ENCODE measurements around the gene ITPRID1.

Gene ITPRID1

DNA sequence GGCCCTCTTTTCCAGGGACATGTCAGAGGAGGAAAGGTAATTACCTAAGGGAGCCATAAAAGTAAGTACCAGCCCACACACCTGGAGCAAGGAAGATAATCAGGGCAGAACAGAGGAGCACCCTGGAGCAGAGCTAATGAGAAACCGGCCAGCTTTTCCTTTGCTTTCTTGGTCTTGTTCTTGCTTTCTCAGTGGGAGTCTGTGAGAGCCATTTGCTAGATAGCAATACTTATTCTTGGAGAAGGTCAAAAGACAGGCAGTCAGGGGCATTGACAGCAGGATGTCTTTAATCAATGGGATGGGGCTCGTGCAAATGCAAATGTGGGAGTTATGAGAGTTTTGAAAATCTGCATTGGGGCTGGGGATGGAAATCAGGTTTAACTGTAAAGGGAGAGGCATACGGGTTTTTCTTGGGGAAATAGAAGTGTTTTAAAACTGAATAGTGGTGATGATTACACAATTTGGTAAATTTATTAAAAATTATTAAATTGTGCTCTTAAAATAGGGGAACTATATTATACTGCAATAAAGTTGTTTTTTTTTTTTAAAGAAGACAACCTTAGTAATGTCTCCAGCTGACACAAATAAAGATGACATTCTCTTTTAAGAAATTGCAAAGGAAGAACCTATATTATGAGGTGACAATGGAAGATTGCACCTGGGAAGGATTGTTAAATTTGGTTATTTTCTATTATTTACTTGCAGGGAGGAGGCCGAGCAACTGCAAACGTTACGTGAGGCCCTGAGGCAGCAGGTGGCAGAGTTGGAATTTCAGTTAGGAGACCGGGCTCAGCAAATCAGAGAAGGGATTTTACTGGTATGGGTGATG is 137.6 kb downstream of the ITPRID1 start:
- Histone ChIP-seq H3K4me3 (ENCODE audit: low read length, poor library complexity, severe bottlenecking) (no peak overlapping the region), H3K79me2 (ENCODE audit: insufficient read depth, low read length) (no peaks in the 10 kb centered on the region), H3K9me3 (ENCODE audit: insufficient read depth, low read depth, low read length) (no peaks in the 10 kb centered on the region), H3K4me1 (ENCODE audit: insufficient read depth, low read length, poor library complexity, severe bottlenecking) (no peaks in the 10 kb centered on the region), H4K20me1 (ENCODE audit: insufficient read depth, low read length, poor library complexity, severe bottlenecking) (no peaks in the 10 kb centered on the region), H2AFZ (ENCODE audit: low read length) (no peak overlapping the region), H3K9me2 (replicated peaks; ENCODE audit: low read depth, low read length) (no peaks in the 10 kb centered on the region), H3K27me3 (ENCODE audit: insufficient read depth, low read length, poor library complexity, severe bottlenecking) (no peaks in the 10 kb centered on the region), H3K36me3 (ENCODE audit: insufficient read depth, low read length) (no peaks in the 10 kb centered on the region), H3K4me2 (ENCODE audit: low read depth, low read length, poor library complexity, severe bottlenecking) (no peak overlapping the region), H3K9ac (ENCODE audit: low read depth, low read length, poor library complexity, severe bottlenecking) (no peak overlapping the region), H3F3A (ENCODE audit: low read depth) (no peaks in the 10 kb centered on the region)
- TF ChIP-seq, protein P1, sequence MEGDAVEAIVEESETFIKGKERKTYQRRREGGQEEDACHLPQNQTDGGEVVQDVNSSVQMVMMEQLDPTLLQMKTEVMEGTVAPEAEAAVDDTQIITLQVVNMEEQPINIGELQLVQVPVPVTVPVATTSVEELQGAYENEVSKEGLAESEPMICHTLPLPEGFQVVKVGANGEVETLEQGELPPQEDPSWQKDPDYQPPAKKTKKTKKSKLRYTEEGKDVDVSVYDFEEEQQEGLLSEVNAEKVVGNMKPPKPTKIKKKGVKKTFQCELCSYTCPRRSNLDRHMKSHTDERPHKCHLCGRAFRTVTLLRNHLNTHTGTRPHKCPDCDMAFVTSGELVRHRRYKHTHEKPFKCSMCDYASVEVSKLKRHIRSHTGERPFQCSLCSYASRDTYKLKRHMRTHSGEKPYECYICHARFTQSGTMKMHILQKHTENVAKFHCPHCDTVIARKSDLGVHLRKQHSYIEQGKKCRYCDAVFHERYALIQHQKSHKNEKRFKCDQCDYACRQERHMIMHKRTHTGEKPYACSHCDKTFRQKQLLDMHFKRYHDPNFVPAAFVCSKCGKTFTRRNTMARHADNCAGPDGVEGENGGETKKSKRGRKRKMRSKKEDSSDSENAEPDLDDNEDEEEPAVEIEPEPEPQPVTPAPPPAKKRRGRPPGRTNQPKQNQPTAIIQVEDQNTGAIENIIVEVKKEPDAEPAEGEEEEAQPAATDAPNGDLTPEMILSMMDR (conservative IDR thresholded peaks at IDR 0.05; ENCODE audit: low read length): no peak
- no peak for TF ChIP-seq EZH2phosphoT487 (IDR thresholded peaks at IDR 0.05; ENCODE audit: borderline replicate concordance)

DNA sequence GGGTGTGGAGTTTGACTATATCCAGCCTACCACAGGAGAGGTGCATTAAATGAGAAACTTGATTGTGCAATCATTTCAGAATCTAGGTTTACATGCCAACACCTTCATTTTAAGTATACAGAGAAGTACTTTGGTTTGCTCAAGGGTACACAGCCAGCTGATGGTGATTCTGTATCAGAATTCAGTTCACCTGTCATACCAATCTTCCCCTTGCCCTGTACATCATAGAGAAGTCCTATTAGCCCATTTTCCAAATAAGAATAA is 138.1 kb downstream of the ITPRID1 start:
- no peaks in the 10 kb centered on the region for H3K27me3 ChIP-seq (ENCODE audit: insufficient read depth, low read length, poor library complexity, severe bottlenecking)
- no peaks in the 10 kb centered on the region for H3K9me2 ChIP-seq (replicated peaks; ENCODE audit: low read depth, low read length)
- no peaks in the 10 kb centered on the region for H3K4me1 ChIP-seq (ENCODE audit: insufficient read depth, low read length, poor library complexity, severe bottlenecking)
- H3F3A ChIP-seq (ENCODE audit: low read depth): no peaks in the 10 kb centered on the region
- no peaks in the 10 kb centered on the region for H3K9me3 ChIP-seq (ENCODE audit: insufficient read depth, low read depth, low read length)
- H2AFZ ChIP-seq (ENCODE audit: low read length): no peak overlapping the region
- TF ChIP-seq, protein P1 (conservative IDR thresholded peaks at IDR 0.05; ENCODE audit: low read length): no peak
- TF ChIP-seq EZH2phosphoT487 (IDR thresholded peaks at IDR 0.05; ENCODE audit: borderline replicate concordance): no peak
- H4K20me1 ChIP-seq (ENCODE audit: insufficient read depth, low read length, poor library complexity, severe bottlenecking): no peaks in the 10 kb centered on the region
- no peaks in the 10 kb centered on the region for H3K36me3 ChIP-seq (ENCODE audit: insufficient read depth, low read length)
- H3K9ac ChIP-seq (ENCODE audit: low read depth, low read length, poor library complexity, severe bottlenecking): no peak overlapping the region
- H3K4me2 ChIP-seq (ENCODE audit: low read depth, low read length, poor library complexity, severe bottlenecking): no peak overlapping the region
- H3K4me3 ChIP-seq (ENCODE audit: low read length, poor library complexity, severe bottlenecking): no peak overlapping the region
- H3K79me2 ChIP-seq (ENCODE audit: insufficient read depth, low read length): no peaks in the 10 kb centered on the region

DNA sequence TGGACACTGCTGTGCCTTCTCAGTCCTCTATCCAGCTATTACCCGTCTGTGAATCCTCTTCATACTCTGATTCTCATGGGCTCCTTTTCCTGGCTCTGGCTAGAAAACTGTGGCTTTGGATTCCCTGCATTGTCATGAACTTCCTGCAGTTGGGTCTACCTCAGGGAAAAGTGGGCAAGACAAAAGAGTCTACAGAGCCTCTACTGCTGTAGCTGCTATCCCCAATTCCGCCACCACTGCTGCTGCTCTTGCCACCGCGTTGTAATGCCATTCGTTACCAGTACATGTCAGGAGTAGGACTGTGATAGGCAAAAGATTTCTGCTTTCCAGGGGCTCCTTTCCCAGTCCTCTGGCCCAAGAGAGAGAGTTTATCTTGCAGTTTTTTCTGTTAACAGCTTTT is 149.2 kb downstream of the ITPRID1 start:
- Histone ChIP-seq H3K9me2 (replicated peaks; ENCODE audit: low read depth, low read length) (no peaks in the 10 kb centered on the region), H3K4me2 (ENCODE audit: low read depth, low read length, poor library complexity, severe bottlenecking) (no peak overlapping the region), H3K79me2 (ENCODE audit: insufficient read depth, low read length) (no peaks in the 10 kb centered on the region), H3K9ac (ENCODE audit: low read depth, low read length, poor library complexity, severe bottlenecking) (no peak overlapping the region), H3K27me3 (ENCODE audit: insufficient read depth, low read length, poor library complexity, severe bottlenecking) (no peaks in the 10 kb centered on the region), H2AFZ (ENCODE audit: low read length) (no peak overlapping the region), H3K36me3 (ENCODE audit: insufficient read depth, low read length) (no peaks in the 10 kb centered on the region), H3K4me3 (ENCODE audit: low read length, poor library complexity, severe bottlenecking) (no peak overlapping the region), H4K20me1 (ENCODE audit: insufficient read depth, low read length, poor library complexity, severe bottlenecking) (no peaks in the 10 kb centered on the region), H3F3A (ENCODE audit: low read depth) (no peaks in the 10 kb centered on the region), H3K9me3 (ENCODE audit: insufficient read depth, low read depth, low read length) (no peaks in the 10 kb centered on the region), H3K4me1 (ENCODE audit: insufficient read depth, low read length, poor library complexity, severe bottlenecking) (no peaks in the 10 kb centered on the region)
- no peak for TF ChIP-seq EZH2phosphoT487 (IDR thresholded peaks at IDR 0.05; ENCODE audit: borderline replicate concordance)
- TF ChIP-seq, protein P1 (conservative IDR thresholded peaks at IDR 0.05; ENCODE audit: low read length): no peak
